HEK293T (cell line): ENCODE data around the gene PPP2R5D.

Experiments
- ARNT ChIP-seq: fragments of 450-650 bp; IDR thresholded peaks from 2 replicates; pipeline ENCODE4 v1.6.1; 2017; ENCODE audit warnings: mild to moderate bottlenecking
- BHLHE40 ChIP-seq: fragments of 450-650 bp; IDR thresholded peaks from 2 replicates; pipeline ENCODE4 v1.6.1; 2016; ENCODE audit warnings: mild to moderate bottlenecking, moderate library complexity, borderline replicate concordance
- CTBP1 ChIP-seq: fragments of 450-650 bp; IDR thresholded peaks from 2 replicates; pipeline ENCODE4 v1.6.1; 2016; ENCODE audit warnings: borderline replicate concordance
- ELF4 ChIP-seq: fragments of 450-650 bp; IDR thresholded peaks from 2 replicates; pipeline ENCODE4 v1.6.1; 2017; ENCODE audit warnings: antibody characterized with exemption
- FOXA1 ChIP-seq: fragments of 450-650 bp; IDR thresholded peaks from 2 replicates; pipeline ENCODE4 v1.6.1; 2016; ENCODE audit warnings: mild to moderate bottlenecking
- FOXK2 ChIP-seq: fragments of 450-650 bp; IDR thresholded peaks from 2 replicates; pipeline ENCODE4 v1.6.1; 2016; ENCODE audit warnings: mild to moderate bottlenecking
- HDGF ChIP-seq: fragments of 450-650 bp; IDR thresholded peaks from 2 replicates; pipeline ENCODE4 v1.6.1; 2017; ENCODE audit warnings: antibody characterized with exemption, borderline replicate concordance
- LEF1 ChIP-seq: fragments of 450-650 bp; IDR thresholded peaks from 2 replicates; pipeline ENCODE4 v1.6.1; 2017; ENCODE audit warnings: mild to moderate bottlenecking, borderline replicate concordance
- SP1 ChIP-seq: fragments of 450-650 bp; IDR thresholded peaks from 2 replicates; pipeline ENCODE4 v1.6.1; 2017
- SUZ12 ChIP-seq: fragments of 450-650 bp; IDR thresholded peaks from 2 replicates; pipeline ENCODE4 v1.6.1; 2016; ENCODE audit warnings: mild to moderate bottlenecking
- TARDBP ChIP-seq: fragments of 450-650 bp; IDR thresholded peaks from 2 replicates; pipeline ENCODE4 v1.6.1; 2016

- no peak for TF ChIP-seq LEF1
- no peak for TF ChIP-seq SP1
- TF ChIP-seq FOXK2: no peak
- TF ChIP-seq ARNT: no peak
- no peak for TF ChIP-seq BHLHE40
- TF ChIP-seq HDGF: no peak
- TF ChIP-seq TARDBP: no peak
- TF ChIP-seq CTBP1: no peak
- TF ChIP-seq FOXA1: no peak
- no peak for TF ChIP-seq ELF4
- no peak for TF ChIP-seq SUZ12
These were observed 44.6 kb upstream of the PPP2R5D start for GRCh38 chr6:42939810-42940167.
